Measurements from ENCODE around the gene VIT. TPM values are rescaled to one million over a fixed set of nuclear protein-coding genes. Genes with fewer than 3 reads are reported as not detected.

VIT gene
- total RNA-seq, 2 donors from 2014 or later = 0.50 to 1.3 TPM

- intact Hi-C loops (cut with DNase I, micrococcal nuclease) = no loop called here
- ATAC-seq (no peak), DNase-seq (no peak)
Observed at GRCh38 chr2:36705326-36706020, 9.0 kb downstream of the VIT start.

- intact Hi-C loops (cut with DNase I, micrococcal nuclease) = no loop called here
- no peak for DNase-seq
- no peak for ATAC-seq
Observed at GRCh38 chr2:36706021-36706876, 9.7 kb downstream of the VIT start.

- ATAC-seq (no peak), DNase-seq (no peak)
- intact Hi-C loops (cut with DNase I, micrococcal nuclease) = no loop called here
Observed at GRCh38 chr2:36707050-36707449, 10.5 kb downstream of the VIT start.

DNA sequence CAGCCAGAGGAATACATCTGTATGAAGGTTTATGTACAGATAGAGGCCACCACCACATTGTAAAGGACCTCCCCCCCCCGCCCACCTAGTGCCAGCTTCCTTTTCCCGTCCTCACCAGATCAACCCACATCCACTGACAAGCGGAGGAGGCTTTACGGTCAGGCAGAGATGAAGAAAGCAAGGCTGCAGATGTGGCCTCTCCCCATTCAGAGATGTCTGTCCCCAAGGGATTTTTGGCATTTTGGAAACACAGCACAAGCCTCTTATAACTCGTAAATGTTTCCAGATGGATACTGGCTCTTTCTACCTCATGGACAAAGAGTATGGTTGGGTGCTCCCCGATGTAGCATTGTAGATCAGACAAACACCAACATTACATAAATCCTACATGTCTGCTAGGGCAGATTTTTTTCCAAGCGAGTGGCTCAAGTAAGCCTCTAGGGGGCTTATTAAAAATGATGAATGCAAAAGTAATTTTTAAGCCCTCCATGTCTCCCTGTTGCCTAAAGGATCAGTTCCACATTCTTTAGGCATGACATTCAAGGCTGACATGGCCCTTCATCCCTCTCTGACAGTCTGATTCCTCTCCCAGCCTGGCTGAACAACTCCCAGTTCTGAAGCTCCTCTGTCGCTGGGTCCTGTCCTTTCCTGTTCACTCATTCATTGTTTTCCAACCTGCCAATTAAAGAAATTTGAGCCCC lies 11.7 kb downstream of the VIT start:
- DNase-seq (no peak), ATAC-seq (no peak)

DNA sequence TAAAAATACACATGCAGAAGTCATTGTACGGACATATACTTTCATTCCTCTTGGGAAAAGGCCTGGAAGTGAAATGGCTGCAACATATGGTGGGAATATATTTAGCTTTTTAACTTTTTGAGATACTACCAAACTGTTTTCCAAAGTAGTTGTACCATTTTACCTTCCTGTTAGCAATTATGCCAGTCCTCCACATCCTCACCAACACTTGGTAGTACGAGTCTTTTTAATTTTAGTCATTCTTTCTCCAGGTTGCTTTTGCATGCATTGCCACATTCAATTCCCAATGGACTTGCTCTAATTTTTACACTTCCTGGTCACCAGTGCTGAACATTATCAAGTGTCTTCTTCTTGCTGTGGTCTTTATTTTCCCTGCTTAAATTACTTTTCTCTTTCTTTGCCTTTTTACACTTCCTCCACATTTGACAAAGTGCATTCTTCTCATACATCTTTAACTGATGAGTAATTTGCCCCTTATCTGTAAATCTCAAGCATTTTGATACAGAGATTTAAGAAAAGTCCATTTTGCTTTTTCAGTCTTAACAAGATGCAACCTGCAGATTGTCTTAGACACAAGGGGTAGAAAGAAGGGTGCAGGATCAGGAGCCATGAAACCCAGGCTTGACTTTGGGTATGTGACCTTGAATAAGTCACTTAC lies 14.5 kb downstream of the VIT start:
- intact Hi-C loops (cut with DNase I, micrococcal nuclease) = no loop called here
- no peak for ATAC-seq
- no peak for DNase-seq

More for the DNA sequence above, 11.7 kb downstream of the VIT start:
- intact Hi-C loops (cut with DNase I, micrococcal nuclease) = no loop called here

DNA sequence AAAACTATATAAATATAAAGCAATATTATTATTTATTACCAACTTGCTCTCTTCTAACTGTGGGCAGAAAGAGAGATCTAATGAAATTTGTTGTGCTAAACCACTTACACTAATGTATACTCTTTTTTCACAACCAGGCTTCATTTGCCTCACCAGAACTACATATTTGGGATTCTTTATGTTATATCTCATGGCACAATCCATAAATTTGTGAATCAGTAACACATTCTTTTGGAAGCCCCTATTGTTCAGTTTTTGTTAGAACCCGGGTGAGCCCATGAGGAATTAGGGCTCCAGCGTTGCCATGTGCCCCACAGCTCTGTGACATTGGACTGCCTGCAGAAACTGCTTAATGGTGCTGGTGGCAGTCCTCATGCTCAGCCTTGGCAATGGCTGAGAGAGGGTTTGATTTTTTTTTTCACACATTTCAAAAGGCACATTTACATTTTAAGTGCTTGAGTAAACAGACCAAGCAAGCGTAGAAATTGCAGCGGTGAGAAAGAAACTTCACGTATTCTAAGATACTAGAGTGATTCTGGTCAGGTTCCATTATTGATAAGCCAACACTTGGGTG lies 15.3 kb downstream of the VIT start:
- DNase-seq (no peak), ATAC-seq (no peak)
- intact Hi-C loops (cut with DNase I, micrococcal nuclease) = no loop called here

DNA sequence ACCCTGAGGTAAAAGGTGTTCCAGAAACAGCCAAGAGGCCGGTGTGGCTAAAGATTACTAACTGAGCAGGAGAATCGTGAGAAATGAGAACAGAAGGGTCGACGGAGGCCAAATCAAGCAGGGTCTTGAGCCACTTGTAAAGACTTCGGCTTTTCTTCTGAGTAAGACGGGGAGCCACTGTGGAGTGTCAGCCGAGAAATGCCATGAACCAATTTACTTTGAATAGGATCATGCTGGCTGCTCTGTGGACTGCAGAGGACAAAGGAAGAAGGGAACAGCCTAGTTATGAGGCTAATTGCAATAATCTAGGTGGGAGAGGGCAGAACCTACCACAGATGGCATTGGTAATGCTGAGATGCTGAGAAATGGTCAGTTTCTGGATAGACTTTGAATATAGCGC lies 16.8 kb downstream of the VIT start:
- DNase-seq = no peak
- intact Hi-C loops (cut with DNase I, micrococcal nuclease) = no loop called here
- ATAC-seq = no peak

DNA sequence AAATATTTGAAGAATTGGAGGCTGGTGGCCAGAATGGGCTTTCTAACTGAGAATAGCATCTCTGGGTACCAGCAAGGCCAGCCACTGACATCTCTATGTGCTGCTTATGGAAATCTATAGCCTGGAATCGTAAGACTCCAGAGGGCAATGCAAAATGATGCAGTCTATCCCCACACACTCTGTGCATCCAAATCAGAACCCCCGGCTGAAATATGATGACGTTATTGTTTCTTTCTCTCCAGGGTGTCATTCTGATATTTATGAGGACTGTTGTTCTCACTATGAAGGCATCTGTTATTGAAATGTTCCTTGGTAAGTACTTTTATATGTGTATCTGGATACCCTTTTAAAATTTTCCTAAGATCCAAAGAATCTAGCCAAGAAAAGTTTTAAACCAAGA lies 19.6 kb downstream of the VIT start:
- intact Hi-C loops (cut with DNase I, micrococcal nuclease) = no loop called here
- DNase-seq = no peak
- no peak for ATAC-seq

DNA sequence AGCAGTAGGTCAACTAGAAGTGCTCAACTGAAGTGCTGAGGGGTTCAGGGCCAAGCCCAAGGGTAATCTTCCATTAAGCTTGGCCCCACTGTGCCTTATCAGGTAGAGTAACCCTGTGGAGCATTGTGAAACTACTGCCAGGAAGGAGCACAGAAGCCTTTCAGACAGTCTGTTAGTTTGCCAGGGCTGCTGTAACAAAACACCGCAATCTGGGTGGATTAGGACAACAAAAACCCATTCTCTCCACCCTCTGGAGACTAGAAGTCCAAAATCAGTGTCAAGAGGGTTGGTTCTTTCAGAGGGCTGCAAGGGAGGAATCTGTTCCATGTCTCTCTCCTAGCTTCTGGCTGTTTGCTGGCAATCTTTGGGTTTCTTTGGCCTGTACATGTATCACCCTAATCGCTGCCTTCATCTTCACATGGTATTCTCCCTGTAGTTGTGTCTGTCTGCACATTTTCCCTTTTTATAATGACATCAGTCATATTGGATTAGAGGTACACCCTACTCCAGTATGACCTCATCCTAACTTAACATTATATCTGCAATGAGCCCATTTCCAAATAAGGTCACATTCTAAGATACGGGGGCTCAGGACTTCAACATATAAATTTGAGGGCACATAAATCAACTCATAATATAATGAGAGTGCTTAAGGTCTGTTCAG lies 21.2 kb downstream of the VIT start:
- DNase-seq = no peak
- intact Hi-C loops (cut with DNase I, micrococcal nuclease) = no loop called here
- no peak for ATAC-seq

DNA sequence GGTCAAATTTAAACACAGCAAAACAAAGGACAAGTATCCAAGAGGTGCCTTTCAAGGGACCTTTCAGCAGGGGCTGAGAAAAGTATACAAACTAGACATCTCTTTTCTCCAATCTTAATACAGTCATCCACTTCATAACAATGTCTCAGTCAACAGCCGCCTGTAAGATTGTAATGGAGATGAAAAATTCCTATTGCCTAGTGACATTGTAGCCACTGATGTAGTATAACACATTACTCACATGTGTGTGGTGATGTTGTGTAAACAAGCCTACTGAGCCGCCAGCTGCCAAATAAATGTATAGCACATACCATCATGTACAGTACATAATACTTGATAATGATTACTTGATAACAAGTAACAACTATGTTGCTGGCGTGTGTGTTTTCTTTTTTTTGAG lies 31.0 kb downstream of the VIT start:
- intact Hi-C loops (cut with DNase I, micrococcal nuclease) = no loop called here
- DNase-seq (no peak), ATAC-seq (no peak)

DNA sequence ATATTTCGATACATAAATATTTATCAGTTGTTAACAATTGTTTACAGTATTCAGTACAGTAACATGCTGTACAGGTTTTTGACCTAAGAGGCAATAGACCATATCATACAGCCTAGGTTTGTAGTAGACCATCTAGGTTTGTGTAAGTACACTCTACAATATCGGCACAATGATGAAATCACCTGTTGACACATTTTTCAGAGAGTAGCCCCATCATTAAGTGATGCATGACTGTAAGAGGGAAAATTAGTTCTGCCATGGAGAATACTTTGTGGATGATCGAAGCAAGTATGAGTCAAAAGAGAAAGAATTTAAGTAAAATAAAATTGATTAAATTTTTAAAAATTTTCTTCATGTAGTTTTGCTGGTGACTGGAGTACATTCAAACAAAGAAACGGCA lies 32.6 kb downstream of the VIT start:
- no peak for DNase-seq
- intact Hi-C loops (cut with DNase I, micrococcal nuclease) = no loop called here
- ATAC-seq = no peak

DNA sequence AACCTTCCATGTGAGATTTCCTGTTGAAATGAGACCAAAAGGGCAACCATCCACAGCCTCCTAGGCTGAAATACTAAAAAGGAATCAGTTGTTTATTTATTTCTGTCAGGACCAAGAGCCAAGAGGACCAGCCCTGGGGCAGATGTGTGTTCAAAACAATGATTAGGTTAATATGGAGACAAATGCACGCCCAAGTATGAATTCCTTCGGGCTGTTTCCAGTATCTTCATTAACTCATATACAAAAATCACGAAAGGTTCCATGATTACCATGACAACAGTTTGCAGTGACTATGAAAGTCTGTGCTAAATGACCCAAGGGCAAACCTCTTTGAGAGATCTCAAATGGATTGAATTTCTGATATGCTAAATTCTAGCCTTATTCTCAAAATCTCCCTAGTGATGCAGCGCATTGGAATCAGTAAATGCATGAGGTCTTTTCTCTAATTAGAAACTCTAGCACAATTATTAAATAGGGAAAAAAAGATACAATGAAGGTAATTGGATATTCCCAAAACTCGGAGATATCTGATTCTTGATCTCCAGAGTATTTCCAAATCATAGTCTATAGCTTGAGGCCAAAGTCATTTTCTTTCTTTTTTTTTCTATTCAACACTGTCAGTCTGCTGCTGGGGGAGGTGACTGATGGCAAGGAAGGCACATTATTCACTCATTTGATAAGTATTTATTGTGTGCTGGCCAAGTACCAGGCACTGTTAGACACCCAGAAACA lies 35.6 kb downstream of the VIT start:
- ATAC-seq (no peak), DNase-seq (no peak)
- intact Hi-C loops (cut with DNase I, micrococcal nuclease) = no loop called here

DNA sequence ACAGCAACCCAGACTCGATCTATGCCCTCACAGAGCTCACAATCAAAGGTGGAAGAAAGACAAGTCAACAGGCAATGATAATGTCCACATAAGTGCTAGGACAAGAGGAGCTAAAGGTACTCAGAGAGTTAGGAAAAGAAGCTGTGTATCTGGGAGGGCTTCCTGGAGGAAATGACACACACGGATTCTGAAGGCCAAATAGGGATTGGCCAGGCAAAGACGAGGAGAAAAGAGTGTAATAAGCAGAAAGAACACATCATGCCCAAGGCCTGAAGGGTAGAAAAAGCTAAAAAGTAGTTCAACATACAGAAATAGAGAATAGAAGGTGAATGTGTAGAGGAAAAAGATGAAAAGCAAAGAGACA lies 36.1 kb downstream of the VIT start:
- intact Hi-C loops (cut with DNase I, micrococcal nuclease) = no loop called here
- no peak for DNase-seq
- no peak for ATAC-seq

GRCh38 chr2:36733215-36733614 lies 36.7 kb downstream of the VIT start:
- ATAC-seq (no peak), DNase-seq (no peak)
- intact Hi-C loops (cut with DNase I, micrococcal nuclease) = no loop called here

- no peak for ATAC-seq
- intact Hi-C loops (cut with DNase I, micrococcal nuclease) = no loop called here
- no peak for DNase-seq
Observed at GRCh38 chr2:36734304-36734703, 37.8 kb downstream of the VIT start.

DNA sequence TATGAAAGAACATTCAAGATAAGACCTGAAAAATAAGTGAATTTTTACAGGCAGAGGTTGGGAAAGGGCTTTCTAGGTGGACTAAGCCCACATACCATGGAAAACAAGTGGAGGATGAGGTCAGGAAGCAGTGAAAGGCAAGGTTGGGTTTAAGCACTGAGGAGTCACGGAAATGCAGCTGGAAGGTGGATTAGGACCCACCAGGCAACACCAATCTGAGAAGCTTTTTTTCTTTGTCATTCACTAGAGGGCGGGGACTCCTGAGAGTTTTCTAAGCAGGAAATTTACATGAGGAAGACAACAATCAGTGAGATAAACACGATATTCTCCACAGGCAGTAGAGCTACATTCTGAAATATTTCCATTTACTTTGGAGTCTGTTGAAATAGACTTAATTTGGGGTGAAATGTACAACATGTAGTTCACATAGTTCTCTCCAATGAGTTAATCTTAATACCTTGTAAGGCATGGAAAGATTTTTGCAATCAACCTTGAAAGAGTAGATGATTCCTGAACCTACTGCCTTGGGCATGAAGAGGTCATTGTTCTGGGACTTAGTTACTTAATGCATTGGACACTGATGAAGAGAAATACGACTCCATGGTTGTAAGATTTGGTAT lies 40.7 kb downstream of the VIT start:
- ATAC-seq = no peak
- intact Hi-C loops (cut with DNase I, micrococcal nuclease) = no loop called here
- no peak for DNase-seq

GRCh38 chr2:36740061-36740460 lies 43.6 kb downstream of the VIT start:
- intact Hi-C loops (cut with DNase I, micrococcal nuclease) = no loop called here
- no peak for DNase-seq
- no peak for ATAC-seq

Data from left colon (tissue), 2 donors.